OCI-LY1 (cell line): Measurements from ENCODE around the gene MYCL.

ENCODE experiments used
- EZH2 ChIP-seq: fragments of 200-600 bp; sonication (generic), shearing (Covaris generic); IDR thresholded peaks from 2 replicates; pipeline ENCODE4 v1.8.0; 2017; ENCODE audit warnings: borderline replicate concordance, mixed run types, mild to moderate bottlenecking, antibody characterized with exemption, low read length, moderate library complexity, mixed read lengths
- TF ChIP-seq, protein P1 (sequence below): fragments of 200-600 bp; sonication (generic), shearing (Covaris generic); IDR thresholded peaks from 2 replicates; pipeline ENCODE4 v1.5.1; 2017; ENCODE audit warnings: mild to moderate bottlenecking, antibody characterized with exemption, low read length, moderate library complexity, mixed read lengths

DNA sequence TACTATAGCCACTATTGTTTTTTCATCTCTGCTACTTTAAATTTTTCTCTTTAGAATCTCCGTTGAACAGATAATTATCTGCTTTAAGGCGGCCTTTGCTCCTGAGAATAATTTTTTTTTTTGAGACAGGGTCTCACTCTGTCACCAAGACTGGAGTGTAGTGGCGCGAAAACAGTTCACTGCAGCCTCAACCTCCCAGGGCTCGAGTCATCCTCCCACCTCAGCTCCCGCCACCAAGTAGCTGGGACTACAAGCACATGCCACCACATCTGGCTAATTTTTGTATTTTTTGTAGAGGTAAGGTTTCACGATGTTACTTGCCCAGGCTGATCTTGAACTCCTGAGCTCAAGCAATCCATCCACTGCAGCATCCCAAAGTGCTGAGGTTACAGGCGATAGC is 47.0 kb downstream of the MYCL start:
- TF ChIP-seq, protein P1, sequence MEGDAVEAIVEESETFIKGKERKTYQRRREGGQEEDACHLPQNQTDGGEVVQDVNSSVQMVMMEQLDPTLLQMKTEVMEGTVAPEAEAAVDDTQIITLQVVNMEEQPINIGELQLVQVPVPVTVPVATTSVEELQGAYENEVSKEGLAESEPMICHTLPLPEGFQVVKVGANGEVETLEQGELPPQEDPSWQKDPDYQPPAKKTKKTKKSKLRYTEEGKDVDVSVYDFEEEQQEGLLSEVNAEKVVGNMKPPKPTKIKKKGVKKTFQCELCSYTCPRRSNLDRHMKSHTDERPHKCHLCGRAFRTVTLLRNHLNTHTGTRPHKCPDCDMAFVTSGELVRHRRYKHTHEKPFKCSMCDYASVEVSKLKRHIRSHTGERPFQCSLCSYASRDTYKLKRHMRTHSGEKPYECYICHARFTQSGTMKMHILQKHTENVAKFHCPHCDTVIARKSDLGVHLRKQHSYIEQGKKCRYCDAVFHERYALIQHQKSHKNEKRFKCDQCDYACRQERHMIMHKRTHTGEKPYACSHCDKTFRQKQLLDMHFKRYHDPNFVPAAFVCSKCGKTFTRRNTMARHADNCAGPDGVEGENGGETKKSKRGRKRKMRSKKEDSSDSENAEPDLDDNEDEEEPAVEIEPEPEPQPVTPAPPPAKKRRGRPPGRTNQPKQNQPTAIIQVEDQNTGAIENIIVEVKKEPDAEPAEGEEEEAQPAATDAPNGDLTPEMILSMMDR = no peak
- TF ChIP-seq EZH2 = no peak
